PC-9 (cell line): ENCODE results near the gene COL4A2.

ENCODE experiments used
- CTCF ChIP-seq: fragments of 200-600 bp; sonication (generic); conservative IDR thresholded peaks from 2 replicates; pipeline ENCODE4 v1.6.1; 2017; ENCODE audit warnings: mixed run types, antibody characterized with exemption, mild to moderate bottlenecking, moderate library complexity
- EZH2 ChIP-seq: fragments of 200-600 bp; sonication (generic); IDR thresholded peaks from 2 replicates; pipeline ENCODE4 v1.8.0; 2017; ENCODE audit warnings: antibody characterized with exemption, low read depth

- no peak for TF ChIP-seq CTCF
- TF ChIP-seq EZH2: no peak
Measured at GRCh38 chr13:110506396-110506795, 199.3 kb downstream of the COL4A2 start.
